Measurements from ENCODE around the gene IFT172.

DNA sequence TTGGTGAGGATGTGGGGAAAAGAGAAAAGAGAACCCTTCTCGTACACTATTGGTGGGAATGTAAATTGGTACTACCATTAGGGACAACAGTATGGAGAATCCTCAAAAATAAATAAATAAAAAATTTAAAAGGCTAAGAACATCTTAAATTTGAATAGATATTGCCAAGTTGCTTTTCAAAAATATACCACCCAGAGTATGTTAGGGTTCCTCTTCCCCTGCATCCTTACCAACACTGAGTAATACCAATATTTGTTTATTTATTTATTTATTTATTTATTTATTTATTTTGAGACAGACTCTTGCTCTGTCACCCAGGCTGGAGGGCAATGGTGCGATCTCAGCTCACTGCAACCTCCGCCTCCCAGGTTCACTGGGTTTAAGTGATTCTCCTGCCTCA lies 66.6 kb downstream of the IFT172 start:
- TF ChIP-seq EGR1 (IDR thresholded peaks at IDR 0.05; ENCODE audit: low read depth) (no peak), POLR2A (IDR thresholded peaks at IDR 0.05; ENCODE audit: borderline replicate concordance, extremely low read depth, insufficient read depth, insufficient read length) (no peak), ZNF274 (IDR thresholded peaks at IDR 0.05; ENCODE audit: low read depth, low read length) (no peak), SP1 (IDR thresholded peaks at IDR 0.05; ENCODE audit: low read depth) (no peak), YY1 (IDR thresholded peaks at IDR 0.05; ENCODE audit: extremely low read depth, insufficient replicate concordance, low read depth, low read length) (no peak), EZH2phosphoT487 (IDR thresholded peaks at IDR 0.05; ENCODE audit: borderline replicate concordance) (no peak), TCF7L2 (IDR thresholded peaks at IDR 0.05; ENCODE audit: borderline replicate concordance, extremely low read depth, insufficient read depth, insufficient read length) (no peak)
- TF ChIP-seq, protein P1, sequence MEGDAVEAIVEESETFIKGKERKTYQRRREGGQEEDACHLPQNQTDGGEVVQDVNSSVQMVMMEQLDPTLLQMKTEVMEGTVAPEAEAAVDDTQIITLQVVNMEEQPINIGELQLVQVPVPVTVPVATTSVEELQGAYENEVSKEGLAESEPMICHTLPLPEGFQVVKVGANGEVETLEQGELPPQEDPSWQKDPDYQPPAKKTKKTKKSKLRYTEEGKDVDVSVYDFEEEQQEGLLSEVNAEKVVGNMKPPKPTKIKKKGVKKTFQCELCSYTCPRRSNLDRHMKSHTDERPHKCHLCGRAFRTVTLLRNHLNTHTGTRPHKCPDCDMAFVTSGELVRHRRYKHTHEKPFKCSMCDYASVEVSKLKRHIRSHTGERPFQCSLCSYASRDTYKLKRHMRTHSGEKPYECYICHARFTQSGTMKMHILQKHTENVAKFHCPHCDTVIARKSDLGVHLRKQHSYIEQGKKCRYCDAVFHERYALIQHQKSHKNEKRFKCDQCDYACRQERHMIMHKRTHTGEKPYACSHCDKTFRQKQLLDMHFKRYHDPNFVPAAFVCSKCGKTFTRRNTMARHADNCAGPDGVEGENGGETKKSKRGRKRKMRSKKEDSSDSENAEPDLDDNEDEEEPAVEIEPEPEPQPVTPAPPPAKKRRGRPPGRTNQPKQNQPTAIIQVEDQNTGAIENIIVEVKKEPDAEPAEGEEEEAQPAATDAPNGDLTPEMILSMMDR (IDR thresholded peaks at IDR 0.05 in 2 of 3, conservative IDR thresholded peaks at IDR 0.05 in 1 of 3; ENCODE audit: borderline replicate concordance in 1 of 3, insufficient read depth in 1 of 3, low read depth in 2 of 3, low read length in 2 of 3): no peak
- TF ChIP-seq, protein P2, sequence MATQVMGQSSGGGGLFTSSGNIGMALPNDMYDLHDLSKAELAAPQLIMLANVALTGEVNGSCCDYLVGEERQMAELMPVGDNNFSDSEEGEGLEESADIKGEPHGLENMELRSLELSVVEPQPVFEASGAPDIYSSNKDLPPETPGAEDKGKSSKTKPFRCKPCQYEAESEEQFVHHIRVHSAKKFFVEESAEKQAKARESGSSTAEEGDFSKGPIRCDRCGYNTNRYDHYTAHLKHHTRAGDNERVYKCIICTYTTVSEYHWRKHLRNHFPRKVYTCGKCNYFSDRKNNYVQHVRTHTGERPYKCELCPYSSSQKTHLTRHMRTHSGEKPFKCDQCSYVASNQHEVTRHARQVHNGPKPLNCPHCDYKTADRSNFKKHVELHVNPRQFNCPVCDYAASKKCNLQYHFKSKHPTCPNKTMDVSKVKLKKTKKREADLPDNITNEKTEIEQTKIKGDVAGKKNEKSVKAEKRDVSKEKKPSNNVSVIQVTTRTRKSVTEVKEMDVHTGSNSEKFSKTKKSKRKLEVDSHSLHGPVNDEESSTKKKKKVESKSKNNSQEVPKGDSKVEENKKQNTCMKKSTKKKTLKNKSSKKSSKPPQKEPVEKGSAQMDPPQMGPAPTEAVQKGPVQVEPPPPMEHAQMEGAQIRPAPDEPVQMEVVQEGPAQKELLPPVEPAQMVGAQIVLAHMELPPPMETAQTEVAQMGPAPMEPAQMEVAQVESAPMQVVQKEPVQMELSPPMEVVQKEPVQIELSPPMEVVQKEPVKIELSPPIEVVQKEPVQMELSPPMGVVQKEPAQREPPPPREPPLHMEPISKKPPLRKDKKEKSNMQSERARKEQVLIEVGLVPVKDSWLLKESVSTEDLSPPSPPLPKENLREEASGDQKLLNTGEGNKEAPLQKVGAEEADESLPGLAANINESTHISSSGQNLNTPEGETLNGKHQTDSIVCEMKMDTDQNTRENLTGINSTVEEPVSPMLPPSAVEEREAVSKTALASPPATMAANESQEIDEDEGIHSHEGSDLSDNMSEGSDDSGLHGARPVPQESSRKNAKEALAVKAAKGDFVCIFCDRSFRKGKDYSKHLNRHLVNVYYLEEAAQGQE (IDR thresholded peaks at IDR 0.05; ENCODE audit: low read depth): no peak

Measured in HCT116 (cell line).